K562 (cell line): Measurements from ENCODE around the gene LLGL1. TPM values are rescaled to one million over a fixed set of nuclear protein-coding genes. Genes with fewer than 3 reads are reported as not detected.
A peak's percentile ranks its signal among the peaks of the same experiment; 100 is the strongest.

Experiments used
- ARHGAP35 ChIP-seq: fragments of 450-650 bp; IDR thresholded peaks from 2 replicates; pipeline ENCODE4 v1.6.1; 2018; ENCODE audit not compliant: partially characterized antibody
- ASH1L ChIP-seq: fragments of 450-650 bp; IDR thresholded peaks from 2 replicates; pipeline ENCODE4 v1.6.1; 2018; ENCODE audit warnings: borderline replicate concordance, mild to moderate bottlenecking, low read depth; ENCODE audit not compliant: partially characterized antibody
- ATF4 ChIP-seq: fragments of 450-650 bp; formaldehyde crosslinking; IDR thresholded peaks from 2 replicates; pipeline ENCODE4 v1.4.0; 2022; ENCODE audit warnings: mild to moderate bottlenecking, moderate library complexity
- COPS2 ChIP-seq: fragments of 450-650 bp; conservative IDR thresholded peaks from 2 replicates; pipeline ENCODE4 v1.6.1; 2016; ENCODE audit warnings: mild to moderate bottlenecking, moderate library complexity
- EGR1 ChIP-seq: fragments of 450-650 bp; conservative IDR thresholded peaks from 2 replicates; pipeline ENCODE4 v1.6.1; 2017; ENCODE audit warnings: mild to moderate bottlenecking
- HNRNPK ChIP-seq: fragments of 200-400 bp; formaldehyde crosslinking; IDR thresholded peaks from one replicate; pipeline ENCODE4 v1.6.1; 2018; ENCODE audit warnings: mild to moderate bottlenecking, low read depth, low read length; ENCODE audit not compliant: poor library complexity, severe bottlenecking
- KAT2B ChIP-seq: IDR thresholded peaks from one replicate; pipeline ENCODE4 v1.6.1; 2012; ENCODE audit warnings: low read depth, mild to moderate bottlenecking, control low read depth, inconsistent platforms, low read length, moderate library complexity
- KDM4B ChIP-seq, 2 experiments: fragments of 450-650 bp in 1 of 2; sonication (generic) in 1 of 2; IDR thresholded peaks; 2 replicates each; pipeline ENCODE4 v1.6.1; 2016 to 2017; ENCODE audit warnings: borderline replicate concordance in 2 of 2, antibody characterized with exemption in 1 of 2, low read depth in 1 of 2, mild to moderate bottlenecking in 1 of 2
- MEF2D ChIP-seq: conservative IDR thresholded peaks from 2 replicates; pipeline ENCODE4 v1.6.1; 2016; ENCODE audit warnings: low read depth, missing genetic modification characterization, missing compliant biosample characterization
- NBN ChIP-seq: fragments of 450-650 bp; IDR thresholded peaks from 2 replicates; pipeline ENCODE4 v1.6.1; 2016; ENCODE audit warnings: low read depth, mild to moderate bottlenecking
- NUFIP1 ChIP-seq: fragments of 450-650 bp; IDR thresholded peaks from 2 replicates; pipeline ENCODE4 v1.6.1; 2018; ENCODE audit not compliant: partially characterized antibody
- POLR2G ChIP-seq: fragments of 200-400 bp; formaldehyde crosslinking; IDR thresholded peaks from 2 replicates; pipeline ENCODE4 v1.6.1; 2017; ENCODE audit warnings: low read depth, mild to moderate bottlenecking, antibody characterized with exemption, low read length, moderate library complexity
- RBM14 ChIP-seq: fragments of 200-400 bp; formaldehyde crosslinking; IDR thresholded peaks from 2 replicates; pipeline ENCODE4 v1.6.1; 2018; ENCODE audit warnings: low read depth, mild to moderate bottlenecking, low read length, moderate library complexity, borderline replicate concordance; ENCODE audit not compliant: insufficient read depth
- SREBF1 ChIP-seq: fragments of 150-350 bp; IDR thresholded peaks from 2 replicates; pipeline ENCODE4 v1.6.1; 2014; ENCODE audit warnings: antibody characterized with exemption, low read depth, low read length, borderline replicate concordance
- TBP ChIP-seq: optimal IDR thresholded peaks from 2 replicates; pipeline ENCODE3; 2011; ENCODE audit warnings: low read depth, low read length, improper control_type of control experiment
- ZNF175 ChIP-seq: fragments of 200-800 bp; sonication (Bioruptor generic); IDR thresholded peaks from 2 replicates; pipeline ENCODE4 v1.6.1; 2016; ENCODE audit warnings: low read depth, mild to moderate bottlenecking, missing genetic modification characterization, missing compliant biosample characterization
- ZNF324 ChIP-seq: fragments of 250-450 bp; sonication (Bioruptor Pico); IDR thresholded peaks from 2 replicates; pipeline ENCODE4 v1.4.0; 2020; ENCODE audit warnings: mild to moderate bottlenecking
- ZNF76 ChIP-seq: fragments of 250-450 bp; sonication (Bioruptor Pico); IDR thresholded peaks from 2 replicates; pipeline ENCODE4 v1.4.0; 2020; ENCODE audit warnings: mild to moderate bottlenecking, moderate library complexity, borderline replicate concordance
- ZNF764 ChIP-seq: fragments of 250-450 bp; sonication (Bioruptor Pico); IDR thresholded peaks from 2 replicates; pipeline ENCODE4 v1.4.0; 2020; ENCODE audit warnings: low read depth, mild to moderate bottlenecking, moderate library complexity
- polyA plus RNA-seq, 8 experiments: library from polyadenylated mRNA; depleted of rRNA in 4 of 8; stranded (reverse) in 5 of 8; unstranded in 3 of 8; fragments of >200 nt; fragmentation: Nextera tagmentation in 2 of 8; fragmentation: Illumina TruSeq in 1 of 8; extraction: Ambion mirVana in 2 of 8; extraction: Trizol in 1 of 8; gene quantifications; 2 replicates each; pipeline versions ENCODE4 v1.2.1 to v1.2.3, GENCODE V29; 2011 to 2014; ENCODE audit warnings: inconsistent platforms in 1 of 8, missing spikeins in 1 of 8
- total RNA-seq, 7 experiments: library from RNA; depleted of rRNA in 6 of 7; stranded (reverse); fragments of >200 nt in 6 of 7; fragmentation: Illumina TruSeq in 2 of 7; extraction: Trizol in 2 of 7; gene quantifications; 2 replicates each; pipeline versions ENCODE4 v1.2.1 to v1.2.3, GENCODE V29; 2011 to 2021; ENCODE audit warnings: low replicate concordance in 1 of 7
- TF ChIP-seq, protein P1 (sequence below): conservative IDR thresholded peaks from 2 replicates; pipeline ENCODE4 v1.6.1; 2011; ENCODE audit warnings: low read depth, mild to moderate bottlenecking, low read length; ENCODE audit not compliant: control insufficient read depth
- TF ChIP-seq, protein P2 (sequence below): fragments of 450-650 bp; IDR thresholded peaks from 2 replicates; pipeline ENCODE4 v1.6.1; 2017; ENCODE audit warnings: antibody characterized with exemption, mild to moderate bottlenecking
- TF ChIP-seq, protein P3 (sequence below): sonication (generic); IDR thresholded peaks from 2 replicates; pipeline ENCODE4 v1.6.1; 2016

LLGL1 gene
- total and polyA plus RNA-seq, 9 of the 15 experiments (the other 6 are each of a cell fraction or from before 2014, with no cell fraction given) = 0.11 to 12.9 (median 5.3) TPM; not detected in 1

DNA sequence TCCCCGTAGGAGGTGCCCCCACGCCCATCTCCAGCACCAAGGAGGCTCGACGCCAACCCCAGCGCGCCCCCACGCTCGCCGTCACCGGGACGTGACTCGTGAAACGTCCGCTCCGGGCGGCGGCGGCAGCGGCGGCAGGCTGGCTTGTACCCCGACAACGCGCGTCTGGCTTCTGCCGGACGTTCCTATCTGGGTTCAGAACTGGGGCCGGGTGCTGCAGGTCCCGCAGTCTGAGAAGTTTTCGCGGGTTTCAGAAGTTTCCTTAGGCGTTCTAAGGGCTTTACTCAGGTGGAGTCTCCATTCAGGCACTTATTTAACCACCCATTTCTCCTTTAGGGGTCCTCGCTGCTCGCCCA is 42.5 kb upstream of the LLGL1 start (continued):
- TF ChIP-seq, protein P1, sequence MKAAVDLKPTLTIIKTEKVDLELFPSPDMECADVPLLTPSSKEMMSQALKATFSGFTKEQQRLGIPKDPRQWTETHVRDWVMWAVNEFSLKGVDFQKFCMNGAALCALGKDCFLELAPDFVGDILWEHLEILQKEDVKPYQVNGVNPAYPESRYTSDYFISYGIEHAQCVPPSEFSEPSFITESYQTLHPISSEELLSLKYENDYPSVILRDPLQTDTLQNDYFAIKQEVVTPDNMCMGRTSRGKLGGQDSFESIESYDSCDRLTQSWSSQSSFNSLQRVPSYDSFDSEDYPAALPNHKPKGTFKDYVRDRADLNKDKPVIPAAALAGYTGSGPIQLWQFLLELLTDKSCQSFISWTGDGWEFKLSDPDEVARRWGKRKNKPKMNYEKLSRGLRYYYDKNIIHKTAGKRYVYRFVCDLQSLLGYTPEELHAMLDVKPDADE = peak; percentile 41; the same call in 1 of the 2 replicates
- TF ChIP-seq ZNF175 (CRISPR knock-in tag) (no peak), NBN (no peak), RBM14 (no peak), NUFIP1 (no peak), HNRNPK (no peak), COPS2 (no peak), POLR2G (peak; percentile 89), SREBF1 (no peak), ZNF764 (no peak), ZNF76 (CRISPR knock-in tag) (no peak), ARHGAP35 (no peak), TBP (peak; percentile 85), ZNF324 (CRISPR knock-in tag) (no peak), KAT2B (no peak), ASH1L (no peak), ATF4 (CRISPR knock-in tag) (no peak), MEF2D (no peak), EGR1 (peak; percentile 75), KDM4B (IDR thresholded peaks at IDR 0.05; ENCODE audit: borderline replicate concordance in 2 of 2, low read depth in 1 of 2) (0 out of 4 replicates have a peak, but pooled peaks of 1 of the 2 experiments have one; percentile 6)
- TF ChIP-seq, protein P2, sequence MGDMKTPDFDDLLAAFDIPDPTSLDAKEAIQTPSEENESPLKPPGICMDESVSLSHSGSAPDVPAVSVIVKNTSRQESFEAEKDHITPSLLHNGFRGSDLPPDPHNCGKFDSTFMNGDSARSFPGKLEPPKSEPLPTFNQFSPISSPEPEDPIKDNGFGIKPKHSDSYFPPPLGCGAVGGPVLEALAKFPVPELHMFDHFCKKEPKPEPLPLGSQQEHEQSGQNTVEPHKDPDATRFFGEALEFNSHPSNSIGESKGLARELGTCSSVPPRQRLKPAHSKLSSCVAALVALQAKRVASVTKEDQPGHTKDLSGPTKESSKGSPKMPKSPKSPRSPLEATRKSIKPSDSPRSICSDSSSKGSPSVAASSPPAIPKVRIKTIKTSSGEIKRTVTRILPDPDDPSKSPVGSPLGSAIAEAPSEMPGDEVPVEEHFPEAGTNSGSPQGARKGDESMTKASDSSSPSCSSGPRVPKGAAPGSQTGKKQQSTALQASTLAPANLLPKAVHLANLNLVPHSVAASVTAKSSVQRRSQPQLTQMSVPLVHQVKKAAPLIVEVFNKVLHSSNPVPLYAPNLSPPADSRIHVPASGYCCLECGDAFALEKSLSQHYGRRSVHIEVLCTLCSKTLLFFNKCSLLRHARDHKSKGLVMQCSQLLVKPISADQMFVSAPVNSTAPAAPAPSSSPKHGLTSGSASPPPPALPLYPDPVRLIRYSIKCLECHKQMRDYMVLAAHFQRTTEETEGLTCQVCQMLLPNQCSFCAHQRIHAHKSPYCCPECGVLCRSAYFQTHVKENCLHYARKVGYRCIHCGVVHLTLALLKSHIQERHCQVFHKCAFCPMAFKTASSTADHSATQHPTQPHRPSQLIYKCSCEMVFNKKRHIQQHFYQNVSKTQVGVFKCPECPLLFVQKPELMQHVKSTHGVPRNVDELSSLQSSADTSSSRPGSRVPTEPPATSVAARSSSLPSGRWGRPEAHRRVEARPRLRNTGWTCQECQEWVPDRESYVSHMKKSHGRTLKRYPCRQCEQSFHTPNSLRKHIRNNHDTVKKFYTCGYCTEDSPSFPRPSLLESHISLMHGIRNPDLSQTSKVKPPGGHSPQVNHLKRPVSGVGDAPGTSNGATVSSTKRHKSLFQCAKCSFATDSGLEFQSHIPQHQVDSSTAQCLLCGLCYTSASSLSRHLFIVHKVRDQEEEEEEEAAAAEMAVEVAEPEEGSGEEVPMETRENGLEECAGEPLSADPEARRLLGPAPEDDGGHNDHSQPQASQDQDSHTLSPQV = no peak; the same call in none of the 2 replicates
- TF ChIP-seq, protein P3, sequence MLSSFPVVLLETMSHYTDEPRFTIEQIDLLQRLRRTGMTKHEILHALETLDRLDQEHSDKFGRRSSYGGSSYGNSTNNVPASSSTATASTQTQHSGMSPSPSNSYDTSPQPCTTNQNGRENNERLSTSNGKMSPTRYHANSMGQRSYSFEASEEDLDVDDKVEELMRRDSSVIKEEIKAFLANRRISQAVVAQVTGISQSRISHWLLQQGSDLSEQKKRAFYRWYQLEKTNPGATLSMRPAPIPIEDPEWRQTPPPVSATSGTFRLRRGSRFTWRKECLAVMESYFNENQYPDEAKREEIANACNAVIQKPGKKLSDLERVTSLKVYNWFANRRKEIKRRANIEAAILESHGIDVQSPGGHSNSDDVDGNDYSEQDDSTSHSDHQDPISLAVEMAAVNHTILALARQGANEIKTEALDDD = no peak
